GM18526 (cell line): ENCODE measurements around the gene SMOC2.

ENCODE experiments used
- POLR2A ChIP-seq: IDR thresholded peaks from 3 replicates; pipeline ENCODE4 v1.6.1; 2011; ENCODE audit not compliant: insufficient read length; ENCODE audit errors: extremely low read depth

The SMOC2 gene

GRCh38 chr6:168452685-168453377, 11.8 kb downstream of the SMOC2 start:
- TF ChIP-seq POLR2A: no peak

GRCh38 chr6:168455847-168456530, 15.0 kb downstream of the SMOC2 start:
- no peak for TF ChIP-seq POLR2A

- no peak for TF ChIP-seq POLR2A
Measured at GRCh38 chr6:168456907-168457652, 16.1 kb downstream of the SMOC2 start.

GRCh38 chr6:168457653-168457934, 16.6 kb downstream of the SMOC2 start:
- TF ChIP-seq POLR2A: no peak

GRCh38 chr6:168458101-168458500, 17.1 kb downstream of the SMOC2 start:
- TF ChIP-seq POLR2A: no peak

GRCh38 chr6:168459572-168459971, 18.6 kb downstream of the SMOC2 start:
- TF ChIP-seq POLR2A: no peak

GRCh38 chr6:168462289-168462853, 21.4 kb downstream of the SMOC2 start:
- no peak for TF ChIP-seq POLR2A

- TF ChIP-seq POLR2A: no peak
Measured at GRCh38 chr6:168464546-168464945, 23.6 kb downstream of the SMOC2 start.

- no peak for TF ChIP-seq POLR2A
Measured at GRCh38 chr6:168468045-168468444, 27.1 kb downstream of the SMOC2 start.

- no peak for TF ChIP-seq POLR2A
Measured at GRCh38 chr6:168469521-168469920, 28.5 kb downstream of the SMOC2 start.

GRCh38 chr6:168469926-168470325, 28.9 kb downstream of the SMOC2 start:
- TF ChIP-seq POLR2A: no peak

- no peak for TF ChIP-seq POLR2A
Measured at GRCh38 chr6:168472363-168472762, 31.4 kb downstream of the SMOC2 start.

- no peak for TF ChIP-seq POLR2A
Measured at GRCh38 chr6:168473197-168473596, 32.2 kb downstream of the SMOC2 start.

- no peak for TF ChIP-seq POLR2A
Measured at GRCh38 chr6:168475188-168476013, 34.4 kb downstream of the SMOC2 start.

GRCh38 chr6:168479421-168479820, 38.4 kb downstream of the SMOC2 start:
- no peak for TF ChIP-seq POLR2A
